ENCODE results near the gene NASP.

The NASP gene

DNA sequence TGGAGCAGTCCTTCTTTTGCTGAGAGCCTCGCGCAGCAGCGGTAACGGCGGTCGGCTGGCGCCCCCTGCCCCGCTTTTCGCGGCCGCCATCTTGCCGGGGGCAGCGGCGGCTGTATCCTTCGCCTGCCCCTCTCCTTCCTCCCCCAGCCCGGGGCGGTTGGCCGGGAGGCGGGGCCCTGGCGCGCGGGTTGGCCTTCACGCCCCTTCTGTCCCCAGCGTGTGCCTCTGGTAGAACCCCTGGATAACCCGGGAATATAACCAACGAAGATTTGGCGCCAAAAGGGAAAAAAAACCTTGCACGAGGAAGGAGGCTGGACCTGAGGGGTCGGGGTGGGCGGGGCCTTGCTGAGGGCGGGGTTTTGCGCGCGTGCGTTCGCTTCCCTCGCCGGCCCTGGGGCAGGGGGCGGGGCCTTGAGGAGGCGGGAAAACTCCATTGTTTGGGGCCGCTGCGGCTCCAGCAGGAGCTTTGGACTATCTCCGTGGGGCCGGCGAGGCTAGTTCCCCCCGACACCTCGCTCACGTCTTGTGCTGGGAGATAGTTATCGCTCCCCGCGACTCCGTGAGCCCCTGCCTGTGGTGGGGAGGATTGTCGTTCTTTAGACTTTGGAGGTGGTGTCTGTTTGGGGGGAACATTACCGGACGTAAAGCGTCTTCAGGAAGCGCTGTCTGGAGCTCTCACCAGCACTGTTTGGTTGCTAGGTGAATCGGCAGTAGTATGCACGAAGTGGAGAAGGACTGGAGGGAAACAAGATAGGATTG is 689 bp downstream of the NASP start:
- peaks cover 32% of the 10 kb centered on the region for H3K4me1 ChIP-seq (ENCODE audit: low read depth, poor library complexity, severe bottlenecking)
- no peaks in the 10 kb centered on the region for H3K36me3 ChIP-seq (ENCODE audit: insufficient read depth)
- peak overlapping the region; percentile 89 for H3K27ac ChIP-seq
- peak overlapping the region; percentile 86; the same call in 1 of the 2 replicates for H2AFZ ChIP-seq (ENCODE audit: low read depth)
- peaks cover 50% of the 10 kb centered on the region for H3K79me2 ChIP-seq (ENCODE audit: insufficient read depth, low read depth)
- H3K9ac ChIP-seq = peak overlapping the region; percentile 95
- peak overlapping the region; percentile 99 for H3K4me2 ChIP-seq
- H3K27me3 ChIP-seq (ENCODE audit: insufficient read depth, low read depth) = no peaks in the 10 kb centered on the region
- TF ChIP-seq, protein P1, sequence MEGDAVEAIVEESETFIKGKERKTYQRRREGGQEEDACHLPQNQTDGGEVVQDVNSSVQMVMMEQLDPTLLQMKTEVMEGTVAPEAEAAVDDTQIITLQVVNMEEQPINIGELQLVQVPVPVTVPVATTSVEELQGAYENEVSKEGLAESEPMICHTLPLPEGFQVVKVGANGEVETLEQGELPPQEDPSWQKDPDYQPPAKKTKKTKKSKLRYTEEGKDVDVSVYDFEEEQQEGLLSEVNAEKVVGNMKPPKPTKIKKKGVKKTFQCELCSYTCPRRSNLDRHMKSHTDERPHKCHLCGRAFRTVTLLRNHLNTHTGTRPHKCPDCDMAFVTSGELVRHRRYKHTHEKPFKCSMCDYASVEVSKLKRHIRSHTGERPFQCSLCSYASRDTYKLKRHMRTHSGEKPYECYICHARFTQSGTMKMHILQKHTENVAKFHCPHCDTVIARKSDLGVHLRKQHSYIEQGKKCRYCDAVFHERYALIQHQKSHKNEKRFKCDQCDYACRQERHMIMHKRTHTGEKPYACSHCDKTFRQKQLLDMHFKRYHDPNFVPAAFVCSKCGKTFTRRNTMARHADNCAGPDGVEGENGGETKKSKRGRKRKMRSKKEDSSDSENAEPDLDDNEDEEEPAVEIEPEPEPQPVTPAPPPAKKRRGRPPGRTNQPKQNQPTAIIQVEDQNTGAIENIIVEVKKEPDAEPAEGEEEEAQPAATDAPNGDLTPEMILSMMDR (conservative IDR thresholded peaks at IDR 0.05; ENCODE audit: low read depth, low read length) = no peak
- H4K20me1 ChIP-seq (ENCODE audit: insufficient read depth) = peaks cover 32% of the 10 kb centered on the region
- H3K4me3 ChIP-seq (IDR thresholded peaks at IDR 0.05; ENCODE audit: insufficient read depth, low read depth, low read length) = no peak overlapping the region

DNA sequence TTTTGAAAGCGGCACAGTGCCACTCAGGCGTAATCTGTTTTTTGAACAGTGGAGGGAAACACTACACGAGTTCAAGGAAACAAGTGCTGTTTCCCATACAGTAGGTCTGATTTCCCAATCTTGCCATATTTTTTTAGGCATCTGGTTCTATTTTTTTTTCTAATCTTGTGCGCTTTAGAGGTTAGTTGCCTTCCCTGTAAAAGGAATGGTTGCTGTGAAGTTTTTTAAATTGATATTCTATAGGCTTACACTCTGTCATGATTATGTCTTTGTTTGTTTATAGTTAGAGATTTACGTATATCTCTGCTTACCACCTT is 1.2 kb downstream of the NASP start:
- peak overlapping the region; percentile 89; the same call in 1 of the 2 replicates for H3K27ac ChIP-seq
- H3K4me1 ChIP-seq (ENCODE audit: low read depth, poor library complexity, severe bottlenecking) = peaks cover 37% of the 10 kb centered on the region
- peak overlapping the region; percentile 99 for H3K4me2 ChIP-seq
- peak overlapping the region; percentile 39 for H3K4me3 ChIP-seq (IDR thresholded peaks at IDR 0.05; ENCODE audit: insufficient read depth, low read depth, low read length)
- H3K36me3 ChIP-seq (ENCODE audit: insufficient read depth) = no peaks in the 10 kb centered on the region
- H4K20me1 ChIP-seq (ENCODE audit: insufficient read depth) = peaks cover 36% of the 10 kb centered on the region
- no peak overlapping the region for H2AFZ ChIP-seq (ENCODE audit: low read depth)
- peaks cover 56% of the 10 kb centered on the region for H3K79me2 ChIP-seq (ENCODE audit: insufficient read depth, low read depth)
- TF ChIP-seq, protein P1 (conservative IDR thresholded peaks at IDR 0.05; ENCODE audit: low read depth, low read length) = no peak
- H3K27me3 ChIP-seq (ENCODE audit: insufficient read depth, low read depth) = no peaks in the 10 kb centered on the region
- peak overlapping the region; percentile 95; the same call in 1 of the 2 replicates for H3K9ac ChIP-seq

DNA sequence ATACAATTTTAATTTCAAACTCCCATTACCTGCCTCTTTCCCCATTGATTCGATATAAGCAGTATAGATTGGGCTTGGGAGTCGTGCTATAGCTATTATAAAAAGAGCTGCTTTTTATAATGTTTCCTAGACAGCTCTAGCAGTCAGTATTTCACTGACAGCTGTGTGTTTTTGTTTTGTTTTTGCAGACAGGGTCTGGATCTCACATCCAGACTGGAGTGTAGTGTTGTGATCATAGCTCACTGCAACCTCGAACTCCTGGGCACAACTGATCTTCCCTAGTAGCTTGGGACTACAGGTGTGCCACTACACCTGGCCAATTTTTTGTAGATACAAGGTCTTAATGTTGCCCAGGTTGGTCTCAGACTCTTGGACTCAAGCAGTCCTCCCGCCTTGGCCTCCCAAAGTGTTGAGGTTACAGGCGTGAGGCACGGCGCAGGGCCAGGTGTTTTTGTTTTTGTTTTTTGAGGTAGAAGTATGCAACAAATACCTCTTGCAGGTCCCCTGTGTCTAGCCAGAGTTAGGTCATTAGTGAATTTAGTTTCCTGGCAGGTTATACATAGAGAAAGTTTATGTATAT is 1.7 kb downstream of the NASP start:
- no peaks in the 10 kb centered on the region for H3K36me3 ChIP-seq (ENCODE audit: insufficient read depth)
- H3K4me1 ChIP-seq (ENCODE audit: low read depth, poor library complexity, severe bottlenecking) = peaks cover 37% of the 10 kb centered on the region
- no peak overlapping the region for H2AFZ ChIP-seq (ENCODE audit: low read depth)
- H4K20me1 ChIP-seq (ENCODE audit: insufficient read depth) = peaks cover 39% of the 10 kb centered on the region
- peak overlapping the region; percentile 39 for H3K4me3 ChIP-seq (IDR thresholded peaks at IDR 0.05; ENCODE audit: insufficient read depth, low read depth, low read length)
- peaks cover 61% of the 10 kb centered on the region for H3K79me2 ChIP-seq (ENCODE audit: insufficient read depth, low read depth)
- H3K27me3 ChIP-seq (ENCODE audit: insufficient read depth, low read depth) = no peaks in the 10 kb centered on the region
- peak overlapping the region; percentile 89; the same call in 1 of the 2 replicates for H3K27ac ChIP-seq
- TF ChIP-seq, protein P1 (conservative IDR thresholded peaks at IDR 0.05; ENCODE audit: low read depth, low read length) = no peak
- H3K9ac ChIP-seq = peak overlapping the region; percentile 95; the same call in 1 of the 2 replicates
- H3K4me2 ChIP-seq = peak overlapping the region; percentile 99

DNA sequence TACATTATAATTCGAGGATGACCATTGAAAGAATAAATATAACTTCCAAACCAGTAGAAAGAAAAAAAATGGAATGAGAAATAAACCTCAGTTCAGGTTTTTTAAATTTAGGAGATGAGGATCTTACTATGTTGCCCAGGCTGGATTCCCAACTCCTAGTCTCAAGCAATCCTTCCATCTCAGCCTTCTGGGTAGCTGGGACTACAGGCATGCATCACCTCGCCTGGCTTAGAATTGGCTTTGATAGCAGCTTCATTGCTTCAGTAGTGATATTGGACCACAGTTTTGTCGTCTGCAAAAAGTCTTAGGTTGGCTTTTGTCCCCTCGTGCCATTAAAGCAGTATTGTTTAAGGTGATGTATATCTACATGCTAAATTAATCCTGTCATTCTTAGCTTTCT is 2.9 kb downstream of the NASP start:
- Histone ChIP-seq H3K4me1 (ENCODE audit: low read depth, poor library complexity, severe bottlenecking) (peaks cover 37% of the 10 kb centered on the region), H3K36me3 (ENCODE audit: insufficient read depth) (no peaks in the 10 kb centered on the region; the same call in 1 of the 2 replicates), H3K79me2 (ENCODE audit: insufficient read depth, low read depth) (peaks cover 73% of the 10 kb centered on the region), H3K4me2 (peak overlapping the region; percentile 55), H3K27me3 (ENCODE audit: insufficient read depth, low read depth) (no peaks in the 10 kb centered on the region), H3K4me3 (IDR thresholded peaks at IDR 0.05; ENCODE audit: insufficient read depth, low read depth, low read length) (no peak overlapping the region), H3K27ac (peak overlapping the region; percentile 12; the same call in 1 of the 2 replicates), H3K9ac (peak overlapping the region; percentile 1; the same call in 1 of the 2 replicates), H4K20me1 (ENCODE audit: insufficient read depth) (peaks cover 46% of the 10 kb centered on the region), H2AFZ (ENCODE audit: low read depth) (no peak overlapping the region)
- TF ChIP-seq, protein P1 (conservative IDR thresholded peaks at IDR 0.05; ENCODE audit: low read depth, low read length) = no peak
